H1 (cell line): ENCODE results near the gene ACACB. TPM values are rescaled to one million over a fixed set of nuclear protein-coding genes. Genes with fewer than 3 reads are reported as not detected.

Source experiments
- CBX5 ChIP-seq: fragments of 300-800, 300-1000 bp; sonication (generic); IDR thresholded peaks from 2 replicates; pipeline ENCODE4 v1.7.1; 2016; ENCODE audit warnings: antibody characterized with exemption, low read length, low read depth
- CHD2 ChIP-seq: IDR thresholded peaks from 2 replicates; pipeline ENCODE4 v1.6.1; 2012; ENCODE audit warnings: low read length, improper control_type of control experiment
- HDAC6 ChIP-seq: IDR thresholded peaks from one replicate; pipeline ENCODE4 v1.7.1; 2012; ENCODE audit warnings: low read depth, mild to moderate bottlenecking, inconsistent platforms, low read length, moderate library complexity
- MAX ChIP-seq: IDR thresholded peaks from 2 replicates; pipeline ENCODE4 v1.6.1; 2012; ENCODE audit warnings: inconsistent platforms
- POLR2A ChIP-seq, 2 experiments: IDR thresholded peaks; 1 replicate in 1 of 2; 2 replicates in 1 of 2; pipeline ENCODE4 v1.6.1; 2011; ENCODE audit warnings: low read depth in 2 of 2, low read length in 2 of 2, mild to moderate bottlenecking in 2 of 2; ENCODE audit errors: control extremely low read depth in 1 of 2
- POLR2AphosphoS5 ChIP-seq: IDR thresholded peaks from 2 replicates; pipeline ENCODE4 v1.6.1; 2011; ENCODE audit warnings: low read depth, low read length
- SAP30 ChIP-seq: fragments of 300-600 bp; sonication (generic); IDR thresholded peaks from 2 replicates; pipeline ENCODE4 v1.7.1; 2012; ENCODE audit warnings: low read length, moderate library complexity, mild to moderate bottlenecking, inconsistent platforms; ENCODE audit not compliant: insufficient read depth, insufficient replicate concordance
- SIN3A ChIP-seq, 2 experiments: IDR thresholded peaks in 1 of 2; conservative IDR thresholded peaks in 1 of 2; 2 replicates each; pipeline ENCODE4 v1.6.1; 2011 to 2012; ENCODE audit warnings: low read length in 2 of 2, improper control_type of control experiment in 1 of 2, low read depth in 1 of 2, mild to moderate bottlenecking in 1 of 2
- SIRT6 ChIP-seq: IDR thresholded peaks from one replicate; pipeline ENCODE4 v1.7.1; 2012; ENCODE audit warnings: low read length, inconsistent platforms
- USF2 ChIP-seq: IDR thresholded peaks from 2 replicates; pipeline ENCODE4 v1.6.1; 2011; ENCODE audit warnings: low read length, improper control_type of control experiment
- YY1 ChIP-seq: IDR thresholded peaks from 2 replicates; pipeline ENCODE4 v1.6.1; 2011; ENCODE audit warnings: low read depth, mild to moderate bottlenecking, low read length
- polyA plus RNA-seq, 7 experiments: library from polyadenylated mRNA; depleted of rRNA in 3 of 7; stranded (reverse) in 5 of 7; unstranded in 2 of 7; fragments of >200 nt in 5 of 7; fragments of 200-250 nt in 2 of 7; gene quantifications; 1 replicate in 5 of 7; 2 replicates in 1 of 7; 4 replicates in 1 of 7; pipeline versions ENCODE4 v1.2.1 to v1.2.3, GENCODE V29; 2011 to 2013; ENCODE audit warnings: missing spikeins in 2 of 7, mixed read lengths in 2 of 7
- total RNA-seq: library from RNA; stranded (reverse); fragmentation: NEBNext Ultra II Directional; extraction: Animal tissue kit (Norgen Biotek cat#: 25700); gene quantifications from 2 replicates; pipeline ENCODE4 v1.2.1, GENCODE V29; 2021

ACACB gene
- total and polyA plus RNA-seq, 2 of the 8 experiments (the other 6 are each of a cell fraction or from before 2014, with no cell fraction given) = 5.8 to 15.3 TPM

- peak; percentile 17; the same call in 1 of the 2 replicates for TF ChIP-seq CHD2
- TF ChIP-seq SAP30 = peak; percentile 41
- no peak for TF ChIP-seq CBX5
- 0 out of 2 replicates have a peak, but pooled peaks have one; percentile 35 for TF ChIP-seq POLR2AphosphoS5
- peak in 1 of 2 experiments; percentile 54; a peak in 1 of 3 replicates for TF ChIP-seq POLR2A (IDR thresholded peaks at IDR 0.05; ENCODE audit: control extremely low read depth in 1 of 2, low read depth in 2 of 2, low read length in 2 of 2)
- TF ChIP-seq SIRT6 = no peak
- no peak for TF ChIP-seq HDAC6
- 0 out of 4 replicates have a peak, but pooled peaks have one; percentile 28 to 53 for TF ChIP-seq SIN3A (conservative IDR thresholded peaks at IDR 0.05 in 1 of 2, IDR thresholded peaks at IDR 0.05 in 1 of 2; ENCODE audit: low read depth in 1 of 2, low read length in 2 of 2)
- 0 out of 2 replicates have a peak, but pooled peaks have one; percentile 25 for TF ChIP-seq YY1
- TF ChIP-seq MAX = peak; percentile 78
- peak; percentile 82 for TF ChIP-seq USF2
Observed at GRCh38 chr12:109291521-109292341, 175.3 kb downstream of the ACACB start (continued).
